ENCODE data around the gene RBM39.

Gene RBM39

GRCh38 chr20:35737865-35738333 is 4.2 kb downstream of the RBM39 start:
- TF ChIP-seq FOXP2 (optimal IDR thresholded peaks at IDR 0.05; ENCODE audit: borderline replicate concordance, extremely low read depth, extremely low read length, insufficient read depth) (no peak), POLR2AphosphoS5 (IDR thresholded peaks at IDR 0.05; ENCODE audit: low read depth, low read length) (peak; percentile 2; the same call in 1 of the 2 replicates), SIN3A (IDR thresholded peaks at IDR 0.05; ENCODE audit: borderline replicate concordance, insufficient read depth, low read length) (no peak), REST (IDR thresholded peaks at IDR 0.05; ENCODE audit: insufficient read depth in 1 of 2, low read depth in 2 of 2, low read length in 2 of 2) (no peak)

GRCh38 chr20:35735826-35736470 is 6.1 kb downstream of the RBM39 start:
- no peak for TF ChIP-seq POLR2AphosphoS5 (IDR thresholded peaks at IDR 0.05; ENCODE audit: low read depth, low read length)
- TF ChIP-seq FOXP2 (optimal IDR thresholded peaks at IDR 0.05; ENCODE audit: borderline replicate concordance, extremely low read depth, extremely low read length, insufficient read depth): no peak
- TF ChIP-seq TAF1 (IDR thresholded peaks at IDR 0.05; ENCODE audit: borderline replicate concordance, insufficient read depth, low read length): no peak
- no peak for TF ChIP-seq SIN3A (IDR thresholded peaks at IDR 0.05; ENCODE audit: borderline replicate concordance, insufficient read depth, low read length)
- TF ChIP-seq REST (IDR thresholded peaks at IDR 0.05; ENCODE audit: insufficient read depth in 1 of 2, low read depth in 2 of 2, low read length in 2 of 2): no peak

GRCh38 chr20:35734777-35735649 is 7.0 kb downstream of the RBM39 start:
- TF ChIP-seq SIN3A (IDR thresholded peaks at IDR 0.05; ENCODE audit: borderline replicate concordance, insufficient read depth, low read length): no peak
- no peak for TF ChIP-seq REST (IDR thresholded peaks at IDR 0.05; ENCODE audit: insufficient read depth in 1 of 2, low read depth in 2 of 2, low read length in 2 of 2)
- no peak for TF ChIP-seq TAF1 (IDR thresholded peaks at IDR 0.05; ENCODE audit: borderline replicate concordance, insufficient read depth, low read length)
- no peak for TF ChIP-seq FOXP2 (optimal IDR thresholded peaks at IDR 0.05; ENCODE audit: borderline replicate concordance, extremely low read depth, extremely low read length, insufficient read depth)
- no peak for TF ChIP-seq POLR2AphosphoS5 (IDR thresholded peaks at IDR 0.05; ENCODE audit: low read depth, low read length)

- TF ChIP-seq SIN3A (IDR thresholded peaks at IDR 0.05; ENCODE audit: borderline replicate concordance, insufficient read depth, low read length): no peak
- no peak for TF ChIP-seq POLR2AphosphoS5 (IDR thresholded peaks at IDR 0.05; ENCODE audit: low read depth, low read length)
- no peak for TF ChIP-seq FOXP2 (optimal IDR thresholded peaks at IDR 0.05; ENCODE audit: borderline replicate concordance, extremely low read depth, extremely low read length, insufficient read depth)
- no peak for TF ChIP-seq REST (IDR thresholded peaks at IDR 0.05; ENCODE audit: insufficient read depth in 1 of 2, low read depth in 2 of 2, low read length in 2 of 2)
- no peak for TF ChIP-seq TAF1 (IDR thresholded peaks at IDR 0.05; ENCODE audit: borderline replicate concordance, insufficient read depth, low read length)
Measured at GRCh38 chr20:35734374-35734773, 7.7 kb downstream of the RBM39 start.

Measured in PFSK-1 (cell line).